ENCODE measurements around the gene RAI1. TPM values are rescaled to one million over a fixed set of nuclear protein-coding genes. Genes with fewer than 3 reads are reported as not detected.

Gene RAI1
- total RNA-seq, 4 donors from 2014 or later, result 19.4 to 38.2 (median 35.3) TPM

GRCh38 chr17:17836818-17837379, 155.6 kb downstream of the RAI1 start, which contains the start of gene SREBF1:
SREBF1 (minus strand) TSS chr17:17836986; CDS start chr17:17836817, 169 bp downstream.
- no peak for TF ChIP-seq CTCF (IDR thresholded peaks at IDR 0.05)
- TF ChIP-seq POLR2A (IDR thresholded peaks at IDR 0.05), result no peak
- WGBS, 2 donors, result 2 to 5% methylated on average over 17 to 41 of the region's 52 CpGs
- peak in 1 of 2 donors; percentile 93 for DNase-seq (ENCODE audit: low spot score in 2 of 2)
- peak within 1 kb of the TSS; percentile 77 for H3K4me3 ChIP-seq (ENCODE audit: low read depth, poor library complexity, severe bottlenecking)
- intact Hi-C loops (cut with DNase I; ENCODE audit: low total_unique reads), result no loop called here

GRCh38 chr17:17837380-17837821, 156.1 kb downstream of the RAI1 start:
- no peak for DNase-seq (ENCODE audit: low spot score in 2 of 2)
- intact Hi-C loops (cut with DNase I; ENCODE audit: low total_unique reads), result no loop called here
- WGBS, 2 donors, result 38 to 44% methylated on average over 3 of the region's 3 CpGs

GRCh38 chr17:17837966-17838962, 157.0 kb downstream of the RAI1 start:
- H3K4me3 ChIP-seq (ENCODE audit: low read depth, poor library complexity, severe bottlenecking), result no peak overlapping the region
- TF ChIP-seq CTCF (IDR thresholded peaks at IDR 0.05) (no peak), POLR2A (IDR thresholded peaks at IDR 0.05) (no peak)
- DNase-seq (ENCODE audit: low spot score in 2 of 2), result peak in 1 of 2 donors; percentile 77
- intact Hi-C loops (cut with DNase I; ENCODE audit: low total_unique reads), result no loop called here
- WGBS, 2 donors, result 61 to 64% methylated on average over 10 of the region's 11 CpGs

More at GRCh38 chr17:17837380-17837821, 156.1 kb downstream of the RAI1 start:
- TF ChIP-seq POLR2A (IDR thresholded peaks at IDR 0.05), result no peak
- no peak for TF ChIP-seq CTCF (IDR thresholded peaks at IDR 0.05)
- H3K4me3 ChIP-seq (ENCODE audit: low read depth, poor library complexity, severe bottlenecking), result no peak overlapping the region

GRCh38 chr17:17839791-17840707, 158.8 kb downstream of the RAI1 start:
- 6% methylated on average over 18 to 25 of the region's 71 CpGs for WGBS, 2 donors
- intact Hi-C loops (cut with DNase I; ENCODE audit: low total_unique reads), result no loop called here
- peak; percentile 83 to 97 for DNase-seq (ENCODE audit: low spot score in 2 of 2)
- TF ChIP-seq POLR2A (IDR thresholded peaks at IDR 0.05) (peak in 1 of 2 donors; percentile 49), CTCF (IDR thresholded peaks at IDR 0.05) (no peak)
- no peak overlapping the region for H3K4me3 ChIP-seq (ENCODE audit: low read depth, poor library complexity, severe bottlenecking)

Data from lower leg skin (tissue), 4 donors.